Osteoblast (primary cell): ENCODE results near the gene ADAM11. TPM values are rescaled to one million over a fixed set of nuclear protein-coding genes. Genes with fewer than 3 reads are reported as not detected.

Experiments used
- DNase-seq: peaks from one replicate; pipeline ENCODE4 v3.0.0; 2011; ENCODE audit warnings: low spot score, mixed read lengths; ENCODE audit not compliant: insufficient read length; ENCODE audit errors: missing footprints
- H2AFZ ChIP-seq: 2 replicates; pipeline ENCODE4 v1.6.0; 2011; ENCODE audit warnings: mild to moderate bottlenecking, low read length
- H3K27ac ChIP-seq: 2 replicates; pipeline ENCODE4 v1.5.1; 2011; ENCODE audit warnings: mild to moderate bottlenecking, low read depth, low read length, moderate library complexity
- H3K27me3 ChIP-seq: 2 replicates; pipeline ENCODE4 v1.6.0; 2012; ENCODE audit warnings: mild to moderate bottlenecking, control low read depth, inconsistent platforms, low read length, moderate library complexity; ENCODE audit not compliant: insufficient read depth
- H3K36me3 ChIP-seq: 2 replicates; pipeline ENCODE4 v1.5.1; 2011; ENCODE audit warnings: mild to moderate bottlenecking, low read length, control low read depth, moderate library complexity; ENCODE audit not compliant: insufficient read depth
- H3K4me1 ChIP-seq: 2 replicates; pipeline ENCODE4 v1.5.1; 2011; ENCODE audit warnings: mild to moderate bottlenecking, low read length, control low read depth, moderate library complexity; ENCODE audit not compliant: insufficient read depth
- H3K4me2 ChIP-seq: 2 replicates; pipeline ENCODE4 v1.6.0; 2011; ENCODE audit warnings: mild to moderate bottlenecking, low read length; ENCODE audit not compliant: insufficient read depth
- H3K4me3 ChIP-seq: fragments of 200-600 bp; sonication (generic); 3 replicates; pipeline ENCODE4 v1.5.1; 2012; ENCODE audit warnings: mild to moderate bottlenecking, low read length, inconsistent platforms; ENCODE audit not compliant: insufficient read depth
- H3K79me2 ChIP-seq: 2 replicates; pipeline ENCODE4 v1.6.0; 2012; ENCODE audit warnings: mild to moderate bottlenecking, low read length, control low read depth, inconsistent platforms; ENCODE audit not compliant: insufficient read depth
- H3K9me3 ChIP-seq: 2 replicates; pipeline ENCODE4 v1.5.1; 2011; ENCODE audit warnings: low read depth, low read length, control low read depth
- H4K20me1 ChIP-seq: 2 replicates; pipeline ENCODE4 v1.6.0; 2012; ENCODE audit warnings: mild to moderate bottlenecking, low read length, control low read depth; ENCODE audit not compliant: insufficient read depth
- total RNA-seq: library from RNA; depleted of rRNA; stranded (reverse); fragments of >200 nt; gene quantifications from 2 replicates; pipeline ENCODE4 v1.2.3, GENCODE V29; 2012
- TF ChIP-seq, protein P1 (sequence below): IDR thresholded peaks from 2 replicates; pipeline ENCODE4 v1.5.1; 2011; ENCODE audit warnings: mild to moderate bottlenecking, low read depth, low read length, moderate library complexity; ENCODE audit errors: extremely low read depth

Gene ADAM11
- total RNA-seq, 1 donor = 0.36 TPM

DNA sequence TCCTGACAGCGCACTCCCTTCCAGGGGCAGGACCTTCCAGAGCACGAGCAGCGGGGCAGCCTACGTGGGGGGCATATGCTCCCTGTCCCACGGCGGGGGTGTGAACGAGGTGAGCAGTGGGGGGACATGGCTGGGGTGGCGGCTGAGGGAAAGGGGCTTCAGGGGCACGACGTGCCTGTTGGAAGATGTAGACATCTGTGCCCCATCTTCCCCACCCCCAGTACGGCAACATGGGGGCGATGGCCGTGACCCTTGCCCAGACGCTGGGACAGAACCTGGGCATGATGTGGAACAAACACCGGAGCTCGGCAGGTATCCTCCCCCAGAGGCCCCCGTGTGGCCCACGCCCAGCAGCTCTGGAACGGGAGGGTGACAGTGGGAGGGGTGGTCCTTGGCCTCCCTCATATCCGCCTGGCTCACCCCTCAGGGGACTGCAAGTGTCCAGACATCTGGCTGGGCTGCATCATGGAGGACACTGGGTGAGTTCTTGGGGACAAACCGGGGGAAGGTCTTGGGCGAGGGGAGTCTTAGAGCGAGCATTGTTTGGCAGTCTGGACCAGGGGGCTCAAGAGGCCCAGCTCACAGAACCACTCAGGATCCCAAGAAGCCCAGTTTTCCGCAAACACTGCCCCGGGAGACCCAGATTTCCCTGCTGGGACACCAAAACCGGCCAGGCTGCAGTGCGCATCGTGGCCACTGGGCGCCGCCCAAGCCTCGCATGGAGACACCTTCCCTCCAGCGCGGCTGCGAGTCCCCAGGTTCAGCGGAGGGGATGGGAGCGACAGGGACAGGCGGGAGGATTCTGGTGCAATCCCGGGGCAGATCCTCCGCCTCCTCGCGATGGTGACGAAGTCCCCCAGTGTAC, 15.7 kb downstream of the ADAM11 start:
- Histone ChIP-seq H4K20me1 (no peaks in the 10 kb centered on the region), H3K27ac (no peak overlapping the region), H3K27me3 (peaks cover 6% of the 10 kb centered on the region), H3K4me2 (peak overlapping the region; percentile 97), H3K4me3 (peak overlapping the region; percentile 73), H3K36me3 (no peaks in the 10 kb centered on the region), H3K79me2 (no peaks in the 10 kb centered on the region), H2AFZ (peak overlapping the region; percentile 73), H3K9me3 (no peaks in the 10 kb centered on the region), H3K4me1 (peaks cover 11% of the 10 kb centered on the region)
- TF ChIP-seq, protein P1, sequence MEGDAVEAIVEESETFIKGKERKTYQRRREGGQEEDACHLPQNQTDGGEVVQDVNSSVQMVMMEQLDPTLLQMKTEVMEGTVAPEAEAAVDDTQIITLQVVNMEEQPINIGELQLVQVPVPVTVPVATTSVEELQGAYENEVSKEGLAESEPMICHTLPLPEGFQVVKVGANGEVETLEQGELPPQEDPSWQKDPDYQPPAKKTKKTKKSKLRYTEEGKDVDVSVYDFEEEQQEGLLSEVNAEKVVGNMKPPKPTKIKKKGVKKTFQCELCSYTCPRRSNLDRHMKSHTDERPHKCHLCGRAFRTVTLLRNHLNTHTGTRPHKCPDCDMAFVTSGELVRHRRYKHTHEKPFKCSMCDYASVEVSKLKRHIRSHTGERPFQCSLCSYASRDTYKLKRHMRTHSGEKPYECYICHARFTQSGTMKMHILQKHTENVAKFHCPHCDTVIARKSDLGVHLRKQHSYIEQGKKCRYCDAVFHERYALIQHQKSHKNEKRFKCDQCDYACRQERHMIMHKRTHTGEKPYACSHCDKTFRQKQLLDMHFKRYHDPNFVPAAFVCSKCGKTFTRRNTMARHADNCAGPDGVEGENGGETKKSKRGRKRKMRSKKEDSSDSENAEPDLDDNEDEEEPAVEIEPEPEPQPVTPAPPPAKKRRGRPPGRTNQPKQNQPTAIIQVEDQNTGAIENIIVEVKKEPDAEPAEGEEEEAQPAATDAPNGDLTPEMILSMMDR = peak; percentile 97
- DNase-seq = peak; percentile 99

DNA sequence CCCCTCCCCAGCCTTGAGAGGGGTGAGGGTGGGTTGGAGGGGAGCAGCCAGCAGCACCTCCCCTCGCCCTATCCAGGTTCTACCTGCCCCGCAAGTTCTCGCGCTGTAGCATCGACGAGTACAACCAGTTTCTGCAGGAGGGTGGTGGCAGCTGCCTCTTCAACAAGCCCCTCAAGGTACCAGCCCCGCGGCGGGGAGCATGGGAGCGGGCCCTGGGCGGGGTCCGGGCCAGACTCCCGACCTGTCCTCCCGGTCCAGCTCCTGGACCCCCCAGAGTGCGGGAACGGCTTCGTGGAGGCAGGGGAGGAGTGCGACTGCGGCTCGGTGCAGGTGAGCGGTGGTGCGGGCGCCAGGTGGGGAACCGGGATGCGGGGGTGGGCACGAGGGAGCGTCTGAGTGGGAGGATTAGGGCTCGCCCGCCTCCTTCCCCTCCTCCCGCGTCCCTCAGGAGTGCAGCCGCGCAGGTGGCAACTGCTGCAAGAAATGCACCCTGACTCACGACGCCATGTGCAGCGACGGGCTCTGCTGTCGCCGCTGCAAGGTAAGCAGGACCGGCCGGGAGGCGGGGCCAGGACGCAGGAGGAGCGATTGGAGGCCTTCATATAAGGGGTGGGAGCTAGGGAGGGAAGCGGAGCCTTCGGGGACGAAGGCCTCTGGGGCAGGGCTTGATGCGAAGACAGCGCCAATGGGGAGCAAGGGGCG, 16.5 kb downstream of the ADAM11 start:
- H3K4me2 ChIP-seq = peak overlapping the region; percentile 97
- TF ChIP-seq, protein P1 = no peak
- peak overlapping the region; percentile 73 for H3K4me3 ChIP-seq
- no peaks in the 10 kb centered on the region for H3K36me3 ChIP-seq
- H3K79me2 ChIP-seq = no peaks in the 10 kb centered on the region
- H2AFZ ChIP-seq = peak overlapping the region; percentile 73
- no peak overlapping the region for H3K27ac ChIP-seq
- H3K9me3 ChIP-seq = no peaks in the 10 kb centered on the region
- H3K27me3 ChIP-seq = peaks cover 6% of the 10 kb centered on the region
- peak; percentile 100 for DNase-seq
- H4K20me1 ChIP-seq = no peaks in the 10 kb centered on the region
- peaks cover 11% of the 10 kb centered on the region for H3K4me1 ChIP-seq

DNA sequence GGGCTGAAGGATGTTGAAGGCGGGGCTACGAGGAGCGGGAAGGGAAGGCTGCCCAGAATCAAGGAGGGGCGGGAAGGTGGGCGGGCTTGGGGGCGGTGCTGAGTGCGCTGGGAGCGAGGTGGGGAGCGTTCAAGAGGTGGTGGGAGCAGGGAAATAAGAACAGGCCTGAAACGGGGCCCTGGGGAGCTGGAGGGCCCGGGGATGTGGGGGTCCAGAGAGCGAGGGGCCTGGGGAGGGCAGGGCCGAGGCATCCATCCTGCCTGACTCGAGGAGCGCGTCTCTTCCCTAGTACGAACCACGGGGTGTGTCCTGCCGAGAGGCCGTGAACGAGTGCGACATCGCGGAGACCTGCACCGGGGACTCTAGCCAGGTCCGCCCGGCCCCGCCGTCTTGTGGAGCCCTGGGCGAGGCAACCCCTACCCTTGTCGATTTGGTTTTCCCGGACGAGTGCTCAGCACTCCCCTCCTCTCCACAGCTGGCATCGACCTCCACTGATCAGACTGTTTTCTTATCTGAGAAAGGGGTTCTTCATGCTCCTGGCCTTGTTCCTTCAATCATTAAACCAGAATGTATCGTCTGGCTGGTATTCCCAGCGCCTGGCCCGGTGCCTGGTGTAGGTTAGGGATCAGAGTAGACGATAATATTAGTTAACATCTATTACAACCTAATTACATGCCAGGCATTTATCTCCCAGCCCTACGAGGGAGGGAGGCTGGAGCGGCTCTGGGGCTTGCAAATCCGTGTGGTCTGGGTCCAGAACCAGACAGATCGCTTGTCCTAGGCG, 17.2 kb downstream of the ADAM11 start:
- Histone ChIP-seq H3K27me3 (peaks cover 6% of the 10 kb centered on the region), H3K27ac (no peak overlapping the region), H3K9me3 (no peaks in the 10 kb centered on the region), H2AFZ (peak overlapping the region; percentile 79), H3K4me2 (peak overlapping the region; percentile 97), H4K20me1 (no peaks in the 10 kb centered on the region), H3K4me3 (peak overlapping the region; percentile 73), H3K4me1 (peaks cover 11% of the 10 kb centered on the region), H3K79me2 (no peaks in the 10 kb centered on the region), H3K36me3 (no peaks in the 10 kb centered on the region)
- TF ChIP-seq, protein P1 = no peak
- DNase-seq = peak; percentile 86
